ENCODE data around the gene HEATR5A.
"Not testable (repeated sequence)": the region's sequence is repeated elsewhere in the genome, so short reads cannot be mapped to it uniquely, and the experiment has no call there.

The HEATR5A gene

GRCh38 chr14:31387091-31387490 is 33.3 kb downstream of the HEATR5A start:
- no peak for DNase-seq

DNA sequence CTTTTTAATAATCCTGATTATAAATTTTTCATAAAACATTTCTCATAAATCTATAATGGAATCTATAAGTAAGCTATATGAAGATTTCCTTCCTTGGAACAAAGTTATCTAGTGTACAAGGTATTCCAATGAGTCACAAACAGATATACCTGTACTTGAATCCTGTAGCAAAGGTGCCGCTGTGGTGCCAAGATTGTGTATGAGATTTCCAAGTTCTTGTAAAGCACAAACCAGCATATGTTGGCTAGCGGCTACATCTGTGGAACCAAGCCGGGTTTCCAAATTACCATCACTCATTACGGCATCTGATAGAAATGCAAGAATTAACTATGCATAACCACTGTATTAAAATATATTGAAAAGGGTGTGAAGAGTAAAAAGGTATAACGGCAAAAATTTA is 34.1 kb downstream of the HEATR5A start:
- no peak for DNase-seq

DNA sequence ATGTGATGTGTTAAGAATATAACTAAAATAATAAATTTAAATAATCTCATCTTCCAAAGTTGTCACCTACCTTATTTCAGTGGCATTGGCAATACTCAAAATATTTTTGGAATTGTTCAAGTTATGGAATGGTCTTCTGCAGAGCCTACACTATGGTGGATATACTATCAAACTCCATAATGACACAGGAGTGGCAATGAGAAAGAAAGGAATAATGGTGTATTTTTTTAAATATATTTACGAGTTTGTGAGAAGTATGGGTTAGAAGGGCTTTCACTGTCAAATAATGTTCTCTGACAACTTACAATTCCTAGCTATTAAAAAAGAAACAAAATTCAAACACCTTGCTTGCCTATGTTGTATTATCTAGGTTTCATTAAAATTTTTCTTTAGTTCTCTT is 38.1 kb downstream of the HEATR5A start:
- no peak for DNase-seq

GRCh38 chr14:31380106-31380505 is 40.2 kb downstream of the HEATR5A start:
- DNase-seq, result no peak

GRCh38 chr14:31379125-31379947 is 41.0 kb downstream of the HEATR5A start:
- not testable (repeated sequence) for DNase-seq

DNA sequence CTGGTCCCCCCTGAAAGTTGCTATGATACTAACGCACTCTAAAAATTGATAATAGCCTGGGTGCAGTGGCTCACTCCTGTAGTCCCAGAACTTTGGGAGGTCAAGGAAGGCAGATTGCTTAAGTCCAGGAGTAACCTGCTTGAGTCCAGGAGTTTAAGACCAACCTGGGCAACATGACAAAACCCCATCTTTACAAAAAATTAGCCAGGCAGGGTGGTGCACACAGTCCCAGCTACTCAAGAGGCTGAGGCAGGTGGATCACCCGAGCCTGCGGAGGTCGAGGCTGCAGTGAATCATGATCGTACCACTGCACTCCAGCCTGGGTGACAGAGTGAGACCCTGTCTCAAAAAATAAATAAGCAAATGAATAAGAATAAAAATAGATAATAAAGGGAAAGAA is 42.9 kb downstream of the HEATR5A start:
- DNase-seq, result no peak

DNA sequence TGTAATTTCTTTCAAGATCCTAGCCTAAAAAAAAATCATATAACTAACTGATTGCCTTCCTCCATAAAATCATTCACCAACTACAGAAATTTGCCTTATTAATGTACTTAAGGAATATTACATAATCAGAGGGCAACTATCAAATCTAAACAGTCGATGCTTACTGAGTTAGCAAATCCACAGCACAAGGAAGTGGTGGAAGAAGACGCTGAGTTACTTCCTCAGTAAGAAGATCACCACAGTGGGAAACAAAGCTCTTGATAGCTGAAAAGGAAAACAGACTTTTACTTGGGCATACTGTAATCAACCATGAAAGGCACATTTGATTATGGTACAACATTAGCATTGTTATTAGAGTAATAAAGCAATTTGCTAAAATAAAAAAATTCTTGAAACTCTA is 48.7 kb downstream of the HEATR5A start:
- no peak for DNase-seq

DNA sequence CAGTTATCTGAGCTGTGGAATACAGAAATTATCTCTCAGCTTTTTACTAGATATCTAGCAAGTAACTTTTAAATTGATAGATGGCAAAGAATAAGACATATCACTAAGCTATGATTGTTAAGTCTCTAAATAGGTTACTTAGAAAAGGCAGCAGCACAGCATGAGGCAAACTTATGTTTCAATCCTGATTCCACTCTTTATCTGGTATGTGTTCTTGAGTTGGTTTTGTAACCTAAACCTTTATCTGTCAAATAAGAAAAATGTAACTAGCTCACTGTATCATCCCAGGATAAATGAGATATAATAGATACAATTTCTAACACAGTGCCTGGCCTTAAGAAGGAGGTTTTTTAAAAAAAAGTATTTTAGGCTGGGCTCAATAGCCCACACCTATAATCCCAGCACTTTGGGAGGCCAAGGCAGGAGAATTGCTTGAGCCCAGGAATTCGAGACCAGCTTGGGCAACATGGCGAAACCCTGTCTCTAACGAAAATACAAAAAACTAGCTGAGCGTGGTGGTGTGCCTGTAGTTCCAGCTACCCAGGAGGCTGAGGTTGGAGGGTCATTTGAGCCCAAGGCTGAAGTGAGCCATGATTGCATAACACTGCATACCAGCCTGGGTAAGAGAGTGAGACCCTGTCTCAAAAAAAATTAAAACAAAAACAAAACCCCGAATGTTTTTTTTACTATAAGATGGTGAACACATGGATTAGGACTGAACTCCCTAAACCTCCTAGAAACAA is 56.8 kb downstream of the HEATR5A start:
- no peak for DNase-seq

- DNase-seq, result no peak
Observed at GRCh38 chr14:31362746-31363145, 57.6 kb downstream of the HEATR5A start.

- not testable (repeated sequence) for DNase-seq
Observed at GRCh38 chr14:31361761-31362160, 58.6 kb downstream of the HEATR5A start.

DNA sequence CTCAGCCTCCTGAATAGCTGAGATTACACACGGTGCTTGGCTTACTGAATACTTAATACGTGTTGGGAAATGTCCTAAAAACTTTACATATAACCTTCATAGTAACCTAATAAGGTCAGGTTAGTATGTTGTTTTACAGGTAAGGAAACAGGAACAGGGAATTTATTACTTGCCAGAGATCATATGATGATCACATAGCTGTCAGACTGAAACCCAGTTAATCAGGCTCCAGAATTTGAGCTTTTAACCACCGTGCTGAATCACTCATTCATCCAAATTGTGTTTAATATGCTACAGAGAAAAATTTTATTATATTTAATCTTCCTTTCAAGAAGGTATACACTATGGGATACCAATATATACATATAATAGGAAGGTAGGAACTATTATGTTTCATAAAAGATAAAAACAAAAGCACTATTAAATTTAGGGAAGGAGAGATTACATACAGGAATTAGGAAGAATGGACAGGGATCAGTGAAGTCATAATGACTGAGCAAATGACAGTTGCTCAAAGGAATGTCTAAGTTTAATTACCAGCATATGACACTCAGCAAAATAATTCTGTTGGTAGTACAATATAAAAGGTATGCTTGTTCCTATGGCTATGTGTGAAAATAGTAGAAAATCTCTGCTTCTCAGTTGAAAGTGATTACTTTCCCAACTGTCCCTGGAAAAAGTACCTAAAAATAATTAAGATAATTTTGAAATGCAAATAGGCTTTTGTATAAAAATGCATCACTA is 59.3 kb downstream of the HEATR5A start:
- no peak for DNase-seq

DNA sequence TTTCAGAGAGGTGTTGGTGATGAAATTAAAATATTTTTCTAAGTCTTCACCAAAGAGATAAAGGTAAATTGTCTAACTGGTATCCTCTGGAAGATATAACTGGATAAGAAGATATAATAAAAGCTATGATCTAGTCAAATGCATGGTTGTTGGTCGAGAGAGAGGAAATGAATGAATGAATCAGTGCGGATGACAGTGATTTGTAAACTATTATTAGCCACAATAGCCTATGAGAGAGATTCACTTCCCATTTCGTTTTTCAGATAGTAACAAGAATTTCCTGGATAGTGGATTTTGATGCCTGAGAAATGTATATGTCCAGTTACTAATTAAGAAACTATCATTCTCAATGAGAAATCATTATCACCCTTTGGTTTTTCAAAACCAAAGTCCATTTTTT is 63.1 kb downstream of the HEATR5A start:
- DNase-seq, result no peak

- no peak for DNase-seq
Observed at GRCh38 chr14:31346097-31346496, 74.3 kb downstream of the HEATR5A start.

DNA sequence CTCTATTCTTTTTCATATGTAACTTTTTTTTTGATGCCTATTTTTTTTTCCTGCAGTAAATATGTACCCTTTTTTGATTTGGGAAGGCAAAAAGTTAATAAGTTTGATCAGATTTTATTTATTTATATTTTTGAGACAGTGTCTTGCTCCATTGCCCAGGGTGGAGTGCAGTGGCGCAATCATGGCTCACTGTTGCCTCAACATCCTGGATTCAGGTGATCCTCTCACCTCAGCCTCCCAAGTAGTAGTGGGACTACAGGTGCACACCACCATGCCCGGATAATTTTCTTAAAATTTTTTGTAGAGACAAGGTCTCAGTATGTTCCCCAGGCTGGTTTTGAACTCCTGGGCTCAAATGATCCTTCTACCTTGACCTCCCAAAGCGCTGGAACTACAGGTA is 79.1 kb downstream of the HEATR5A start:
- DNase-seq, result no peak

DNA sequence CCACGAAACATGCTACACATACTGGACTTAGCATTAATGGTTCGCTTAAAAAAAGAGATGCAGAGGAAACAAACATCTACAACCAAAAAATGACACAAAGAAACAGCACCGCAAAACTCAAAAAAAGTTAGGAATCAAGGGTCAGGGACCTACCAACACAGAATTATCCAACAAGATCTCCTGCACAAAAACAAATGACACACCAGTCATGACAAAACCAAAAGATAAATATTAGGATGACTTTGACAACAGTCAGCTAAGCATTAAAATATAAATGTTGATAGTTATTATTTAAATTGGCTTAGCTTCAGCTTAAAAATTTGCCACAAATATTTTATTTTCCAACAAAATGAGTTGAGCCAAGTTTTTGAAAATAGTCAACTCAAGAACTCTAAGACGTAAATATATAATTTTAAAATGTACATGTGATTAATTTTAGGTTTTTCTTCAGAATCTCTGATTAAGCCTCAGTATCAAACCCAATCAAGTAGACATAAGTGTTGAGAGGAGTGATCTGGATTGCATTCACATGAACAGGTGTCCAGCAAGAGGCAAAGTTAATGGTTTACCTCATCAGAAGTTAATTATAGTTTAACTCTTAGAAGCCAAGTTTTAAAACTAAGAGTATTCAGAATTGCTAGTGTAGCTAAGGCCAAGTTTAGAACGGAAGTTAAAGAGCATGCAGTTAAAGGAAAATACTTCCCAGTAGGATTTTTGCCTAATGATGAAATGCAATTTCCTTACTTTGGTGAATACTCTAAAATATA is 79.9 kb downstream of the HEATR5A start:
- DNase-seq, result no peak

GRCh38 chr14:31339743-31340142 is 80.6 kb downstream of the HEATR5A start:
- DNase-seq, result no peak

DNA sequence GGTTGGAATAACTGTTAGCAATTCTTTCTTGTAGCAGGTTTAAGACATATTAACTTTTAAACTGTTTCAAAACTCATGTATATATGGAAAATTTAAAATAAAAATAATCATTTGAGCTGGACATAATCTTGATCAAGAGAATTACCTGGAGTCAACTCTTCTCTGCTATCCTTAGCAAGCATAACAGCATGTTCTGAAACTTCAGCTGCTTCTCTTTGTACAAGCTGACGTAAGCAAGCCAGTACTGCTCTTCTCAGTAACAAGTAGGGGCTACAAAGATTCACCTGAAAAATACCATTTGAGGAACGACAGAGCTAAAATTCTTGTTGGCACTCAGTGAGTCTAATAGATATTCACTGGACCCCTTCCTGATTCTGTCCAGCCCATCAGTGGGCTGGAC is 83.0 kb downstream of the HEATR5A start:
- no peak for DNase-seq

- no peak for DNase-seq
Observed at GRCh38 chr14:31336646-31337045, 83.7 kb downstream of the HEATR5A start.

- DNase-seq, result not testable (repeated sequence)
Observed at GRCh38 chr14:31331395-31331794, 89.0 kb downstream of the HEATR5A start.

- DNase-seq, result not testable (repeated sequence)
Observed at GRCh38 chr14:31329876-31330521, 90.4 kb downstream of the HEATR5A start.

GRCh38 chr14:31326111-31326510 is 94.2 kb downstream of the HEATR5A start:
- peak; percentile 27 for DNase-seq

DNA sequence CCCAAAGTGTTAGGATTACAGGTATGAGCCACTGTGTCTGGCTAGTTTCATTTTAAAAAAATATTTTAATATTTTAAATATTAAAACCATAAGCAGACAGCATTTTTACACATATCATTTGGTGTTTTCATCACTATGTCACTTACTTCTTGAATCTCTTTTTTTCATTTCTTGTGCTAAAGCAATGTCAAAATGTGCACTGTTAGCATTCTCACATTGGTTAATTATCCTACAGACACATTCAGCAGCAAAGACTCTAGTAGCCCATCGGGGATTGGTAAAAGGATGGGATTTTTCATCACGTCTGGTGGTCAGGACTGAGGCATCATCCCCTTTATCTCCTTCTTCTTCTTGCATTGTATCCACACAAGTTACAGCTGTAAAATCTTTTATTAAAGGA is 96.9 kb downstream of the HEATR5A start:
- DNase-seq, result no peak

All from NCI-H446 treated with DMSO at 0.1 percent for 48 hours (cell line).